Esophagus squamous epithelium (tissue), 4 donors: ENCODE measurements around the gene ATPAF1.

Experiments used
- POLR2A ChIP-seq, 4 donors: fragments of 450-650 bp; IDR thresholded peaks; one replicate each; pipeline ENCODE4 v1.6.1; 2017; ENCODE audit warnings: antibody characterized with exemption in 4 of 4, mild to moderate bottlenecking in 4 of 4, moderate library complexity in 3 of 4
- TF ChIP-seq, protein P1 (sequence below), 6 experiments: fragments of 450-650 bp in 4 of 6; fragments of 200-600 bp in 2 of 6; sonication (generic) in 2 of 6; IDR thresholded peaks; one replicate each; pipeline ENCODE4 v1.5.1; 2016 to 2019; ENCODE audit warnings: antibody characterized with exemption in 6 of 6, mild to moderate bottlenecking in 4 of 6, moderate library complexity in 4 of 6

DNA sequence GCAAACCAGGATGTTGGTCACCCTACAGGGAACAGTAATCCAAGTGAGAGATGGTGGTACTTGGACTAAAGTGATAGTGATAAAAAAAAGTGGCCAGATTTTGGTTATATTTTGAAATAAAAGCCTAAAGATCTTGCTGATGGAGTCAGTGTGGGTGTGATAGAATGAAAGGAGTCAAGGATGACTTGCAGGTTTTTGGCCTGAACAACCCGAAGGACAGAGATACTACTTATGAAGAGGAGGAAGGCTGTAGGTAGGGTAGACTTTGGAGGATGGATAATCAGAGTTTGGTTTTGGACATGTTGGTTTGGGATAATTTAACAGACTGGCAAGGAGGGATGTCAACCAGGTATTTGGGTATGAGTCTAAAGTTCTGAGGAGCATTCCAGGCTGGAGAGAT lies 2.0 kb upstream of the ATPAF1 start:
- TF ChIP-seq, protein P1, sequence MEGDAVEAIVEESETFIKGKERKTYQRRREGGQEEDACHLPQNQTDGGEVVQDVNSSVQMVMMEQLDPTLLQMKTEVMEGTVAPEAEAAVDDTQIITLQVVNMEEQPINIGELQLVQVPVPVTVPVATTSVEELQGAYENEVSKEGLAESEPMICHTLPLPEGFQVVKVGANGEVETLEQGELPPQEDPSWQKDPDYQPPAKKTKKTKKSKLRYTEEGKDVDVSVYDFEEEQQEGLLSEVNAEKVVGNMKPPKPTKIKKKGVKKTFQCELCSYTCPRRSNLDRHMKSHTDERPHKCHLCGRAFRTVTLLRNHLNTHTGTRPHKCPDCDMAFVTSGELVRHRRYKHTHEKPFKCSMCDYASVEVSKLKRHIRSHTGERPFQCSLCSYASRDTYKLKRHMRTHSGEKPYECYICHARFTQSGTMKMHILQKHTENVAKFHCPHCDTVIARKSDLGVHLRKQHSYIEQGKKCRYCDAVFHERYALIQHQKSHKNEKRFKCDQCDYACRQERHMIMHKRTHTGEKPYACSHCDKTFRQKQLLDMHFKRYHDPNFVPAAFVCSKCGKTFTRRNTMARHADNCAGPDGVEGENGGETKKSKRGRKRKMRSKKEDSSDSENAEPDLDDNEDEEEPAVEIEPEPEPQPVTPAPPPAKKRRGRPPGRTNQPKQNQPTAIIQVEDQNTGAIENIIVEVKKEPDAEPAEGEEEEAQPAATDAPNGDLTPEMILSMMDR (IDR thresholded peaks at IDR 0.05): no peak
- no peak for TF ChIP-seq POLR2A (IDR thresholded peaks at IDR 0.05)
